Activated CD8-positive, alpha-beta memory T cell treated with anti-CD3 and anti-CD28 coated beads for 1 hour (primary cell): ENCODE data around the gene ERCC6.

Experiments used
- DNase-seq, 2 donors: peaks; one replicate each; pipeline ENCODE4 v3.0.0-alpha.2; 2020; ENCODE audit warnings: low read depth in 1 of 2; ENCODE audit errors: extremely low read depth in 1 of 2

ERCC6 gene

DNA sequence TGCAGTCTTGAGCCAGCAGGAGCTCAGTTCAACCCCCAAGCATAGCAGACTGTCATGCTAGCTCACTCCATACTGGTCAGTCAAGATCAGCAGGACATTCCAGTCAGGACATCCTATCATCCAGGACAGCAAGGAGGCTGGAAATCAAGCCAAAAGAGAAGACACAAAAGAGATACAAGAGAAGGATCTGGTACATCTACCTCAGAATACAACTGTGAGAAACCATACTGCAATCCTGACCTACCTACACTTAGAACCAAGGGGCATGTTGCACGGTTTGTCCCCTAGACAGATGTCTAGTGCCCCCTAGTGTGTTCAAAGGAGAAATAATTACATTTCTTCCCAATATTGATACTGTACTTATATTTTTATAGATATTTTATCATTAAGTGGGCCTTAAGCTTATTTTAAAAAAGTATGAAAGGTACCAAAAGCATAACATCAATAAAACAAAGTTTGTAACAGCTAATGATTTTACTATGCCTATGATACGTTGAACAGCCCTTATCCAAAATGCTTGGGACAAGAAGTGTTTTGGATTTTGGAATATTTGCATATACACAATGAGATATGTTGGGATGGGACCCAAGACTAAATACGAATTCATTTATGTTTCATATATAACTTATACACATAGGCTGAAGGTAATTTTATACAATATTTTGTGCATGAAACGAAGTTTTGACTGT, 26.7 kb downstream of the ERCC6 start:
- no peak for DNase-seq

DNA sequence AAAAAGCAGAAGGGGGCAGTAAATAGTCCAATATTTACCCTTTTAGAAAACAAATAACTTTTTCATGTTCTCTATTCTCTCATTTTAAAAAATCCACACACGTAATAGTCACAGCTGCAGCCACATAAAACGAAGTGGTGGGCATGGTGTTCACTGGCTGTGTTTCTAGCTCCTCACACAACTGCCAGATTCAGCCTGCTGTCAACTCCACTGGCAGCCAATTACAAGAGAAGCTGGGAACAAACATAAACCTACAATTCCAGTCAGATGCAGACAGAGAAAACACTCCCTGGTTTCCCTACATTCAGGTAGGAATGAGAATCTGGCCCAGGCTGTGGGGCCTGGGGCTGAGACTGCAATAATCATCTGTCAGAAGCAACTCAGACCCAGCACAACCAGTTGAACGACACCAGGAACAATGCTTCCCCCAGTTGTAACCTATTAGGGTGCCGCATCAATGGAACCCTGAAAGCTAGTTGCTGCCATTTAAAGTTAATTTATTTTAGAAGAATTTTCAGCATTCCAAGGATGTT, 29.1 kb downstream of the ERCC6 start:
- no peak for DNase-seq

DNA sequence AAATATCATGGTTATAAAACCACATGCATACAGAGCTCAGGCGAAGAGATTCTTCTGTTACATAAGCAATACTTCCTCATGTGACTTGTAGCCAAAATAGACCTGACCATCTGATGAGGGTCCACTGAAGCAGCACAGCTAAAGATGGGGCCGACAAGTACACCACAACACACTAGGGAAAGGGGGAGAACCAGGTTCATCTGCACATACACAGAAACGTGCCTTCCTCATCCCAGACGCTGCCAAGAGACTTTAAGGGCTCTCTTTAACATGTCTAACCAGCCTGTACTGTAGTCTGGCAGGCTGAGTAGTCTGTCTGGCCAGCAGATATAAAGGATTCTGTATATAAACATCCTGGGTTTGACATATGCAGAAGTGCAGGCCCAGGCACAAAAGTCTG, 30.3 kb downstream of the ERCC6 start:
- no peak for DNase-seq

DNA sequence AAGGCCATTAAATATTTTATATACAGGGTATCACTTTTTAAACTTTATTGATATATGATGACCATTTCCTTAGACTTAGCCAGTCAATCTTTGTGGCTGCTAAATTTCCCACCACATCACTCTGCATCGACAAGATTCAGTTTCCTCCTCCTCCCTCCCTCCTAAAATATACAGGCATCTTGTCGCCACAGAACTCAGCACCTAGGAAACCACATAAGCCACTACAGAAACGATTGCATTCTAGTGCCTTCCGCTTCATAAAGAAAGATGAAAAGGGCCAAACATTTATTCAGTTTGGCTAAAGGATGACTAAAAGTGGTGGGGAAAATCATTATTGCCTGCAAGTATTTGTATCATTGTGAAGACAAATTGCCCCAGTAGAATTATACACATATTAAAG, 30.7 kb downstream of the ERCC6 start:
- DNase-seq, result no peak

DNA sequence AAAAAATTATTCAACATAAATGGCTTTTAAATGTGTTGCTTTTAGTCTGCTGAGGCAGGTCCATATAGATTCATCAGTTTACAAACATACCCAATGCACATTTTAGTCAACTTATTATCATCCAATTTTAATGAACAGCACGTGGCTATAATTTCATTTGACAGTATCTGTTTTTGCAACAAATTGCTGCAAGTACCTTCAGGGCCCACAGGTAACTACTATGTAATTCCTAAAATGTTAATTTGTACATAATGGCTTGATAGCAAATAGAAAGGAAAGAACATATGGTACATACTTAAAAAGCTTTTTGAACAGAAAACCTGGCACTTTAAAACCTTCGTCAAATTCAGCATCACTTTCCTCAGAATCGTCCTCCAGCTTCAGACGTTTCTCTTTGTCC, 33.3 kb downstream of the ERCC6 start:
- no peak for DNase-seq

DNA sequence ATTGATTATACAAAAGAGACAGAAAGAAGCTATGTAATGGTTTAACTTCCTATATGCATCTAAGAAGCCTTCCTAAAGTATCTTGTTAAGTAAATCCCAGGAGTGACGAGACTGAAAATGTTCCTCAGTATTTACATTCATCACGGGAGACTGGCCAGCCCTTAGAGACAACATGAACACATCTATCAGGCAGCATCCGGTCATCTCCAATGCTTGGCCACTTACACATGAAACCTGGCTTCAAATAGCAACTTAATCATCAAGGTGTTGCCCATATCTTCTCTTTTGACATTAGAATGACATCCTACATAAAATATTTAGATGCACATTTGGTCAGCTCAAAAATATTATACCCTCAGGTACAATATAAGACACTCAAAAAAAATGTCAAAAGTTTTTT, 33.8 kb downstream of the ERCC6 start:
- DNase-seq, result no peak

DNA sequence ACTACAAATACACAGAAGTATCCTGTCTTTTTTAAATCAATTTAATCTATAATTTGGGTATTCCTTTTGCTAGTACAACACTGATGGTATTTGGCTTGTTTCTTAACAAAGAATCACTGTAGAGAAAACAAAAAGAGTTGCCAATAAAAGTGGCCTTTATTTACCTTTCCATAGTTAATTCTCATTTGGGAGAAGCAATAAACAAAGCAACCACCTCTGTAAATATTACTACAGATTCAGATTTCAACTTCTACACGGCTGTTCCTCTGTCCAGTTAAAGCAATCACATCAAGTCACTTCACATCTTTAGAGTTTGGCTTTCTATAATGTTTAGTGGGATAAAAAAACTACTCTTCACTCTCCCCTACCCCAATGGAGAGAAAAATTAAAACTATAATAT, 34.4 kb downstream of the ERCC6 start:
- no peak for DNase-seq

DNA sequence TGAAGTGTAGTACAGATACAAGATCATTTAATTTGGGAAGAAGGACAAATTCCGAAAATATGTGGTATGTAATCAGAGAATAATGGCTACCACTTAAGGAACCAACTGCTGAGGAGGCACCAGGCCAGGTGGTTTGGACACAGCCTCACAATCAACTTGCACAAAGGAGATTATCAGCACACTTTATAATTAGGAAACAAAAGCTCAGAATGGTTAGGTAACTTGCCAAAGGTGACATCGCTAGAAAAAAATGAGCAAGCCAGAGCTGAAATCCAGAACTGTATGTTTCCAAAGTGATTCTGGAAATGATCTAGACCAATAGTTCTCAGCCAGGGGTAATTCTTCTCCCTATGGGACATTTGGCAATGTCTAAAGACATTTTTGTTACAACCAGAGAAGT, 36.6 kb downstream of the ERCC6 start:
- DNase-seq, result no peak

DNA sequence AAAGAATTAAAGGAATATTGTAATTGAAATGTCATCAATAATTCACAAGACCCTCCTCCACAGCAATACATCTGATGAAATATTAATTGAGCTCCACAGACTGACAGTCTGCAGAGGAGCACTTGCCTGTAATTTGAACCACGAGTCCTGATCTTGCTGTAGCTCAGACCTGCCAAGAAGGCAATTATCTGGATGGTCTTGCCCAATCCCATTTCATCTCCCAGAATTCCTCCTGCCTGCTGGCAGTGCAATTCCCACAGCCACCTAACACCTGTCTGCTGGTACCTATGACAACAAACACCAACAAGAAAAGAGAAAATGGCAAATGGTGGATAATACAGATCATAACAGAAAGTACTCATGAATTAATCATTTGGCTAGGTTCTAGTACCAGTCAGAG, 38.5 kb downstream of the ERCC6 start:
- DNase-seq, result no peak

DNA sequence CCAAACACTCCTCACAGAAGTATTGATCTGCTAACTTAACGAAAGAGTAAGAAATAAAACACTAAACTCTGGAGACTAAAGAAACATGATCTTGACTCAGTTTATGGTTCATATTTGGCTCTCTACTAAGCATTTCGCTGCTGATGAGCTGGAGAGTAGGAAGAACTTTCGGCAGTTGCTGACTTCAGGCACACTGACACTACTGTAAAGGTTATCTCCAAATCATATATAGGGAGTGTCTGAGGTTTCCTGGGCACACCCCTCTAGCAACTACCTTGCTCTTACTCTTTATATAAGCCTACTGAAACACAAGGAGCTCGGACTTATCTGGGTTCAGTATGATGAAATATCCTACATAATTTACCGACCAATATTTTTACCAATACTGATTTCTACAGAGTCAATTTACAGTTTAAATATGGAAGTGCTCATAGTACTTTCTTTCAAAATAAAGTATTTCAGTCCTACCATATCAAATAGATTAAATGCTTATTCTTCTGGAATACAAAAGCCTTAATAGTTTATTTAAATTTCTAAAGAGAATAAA, 39.5 kb downstream of the ERCC6 start:
- DNase-seq, result no peak

DNA sequence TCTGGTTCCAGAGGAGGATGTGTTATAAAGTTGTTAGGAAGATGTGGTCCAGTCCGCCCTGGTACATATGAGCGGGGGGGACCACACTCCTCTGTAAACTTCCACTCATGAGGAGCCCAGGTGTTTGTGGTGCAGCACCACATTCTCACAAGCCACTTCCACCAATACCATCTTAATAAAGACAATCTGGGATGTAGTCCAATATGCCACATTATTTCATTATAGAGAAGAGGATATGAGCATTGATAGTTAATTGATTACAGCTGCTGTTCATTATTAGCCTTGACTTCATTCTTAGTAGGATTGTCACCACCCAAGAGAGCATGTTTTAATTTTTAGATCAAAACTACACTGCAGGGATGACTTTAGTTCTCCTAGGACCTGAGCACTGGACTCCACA, 40.5 kb downstream of the ERCC6 start:
- DNase-seq, result no peak

DNA sequence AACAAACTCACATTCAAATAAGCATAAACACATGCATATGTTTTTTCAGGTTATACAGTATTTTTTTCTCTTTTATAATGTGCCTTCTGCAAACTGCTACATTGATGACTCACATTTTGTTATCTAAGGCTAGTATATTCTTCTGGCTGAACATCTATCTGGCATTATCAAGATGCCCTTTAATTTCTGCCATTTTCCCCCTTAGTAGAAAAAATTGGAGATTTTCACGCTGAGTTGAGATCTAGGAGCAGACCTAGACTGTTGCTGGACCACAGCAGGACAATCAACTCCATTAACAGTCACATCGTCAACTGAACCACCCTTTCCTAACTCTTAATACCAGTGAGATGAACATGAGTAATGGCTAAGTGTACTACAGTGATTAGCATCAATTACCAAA, 41.6 kb downstream of the ERCC6 start:
- DNase-seq, result no peak

DNA sequence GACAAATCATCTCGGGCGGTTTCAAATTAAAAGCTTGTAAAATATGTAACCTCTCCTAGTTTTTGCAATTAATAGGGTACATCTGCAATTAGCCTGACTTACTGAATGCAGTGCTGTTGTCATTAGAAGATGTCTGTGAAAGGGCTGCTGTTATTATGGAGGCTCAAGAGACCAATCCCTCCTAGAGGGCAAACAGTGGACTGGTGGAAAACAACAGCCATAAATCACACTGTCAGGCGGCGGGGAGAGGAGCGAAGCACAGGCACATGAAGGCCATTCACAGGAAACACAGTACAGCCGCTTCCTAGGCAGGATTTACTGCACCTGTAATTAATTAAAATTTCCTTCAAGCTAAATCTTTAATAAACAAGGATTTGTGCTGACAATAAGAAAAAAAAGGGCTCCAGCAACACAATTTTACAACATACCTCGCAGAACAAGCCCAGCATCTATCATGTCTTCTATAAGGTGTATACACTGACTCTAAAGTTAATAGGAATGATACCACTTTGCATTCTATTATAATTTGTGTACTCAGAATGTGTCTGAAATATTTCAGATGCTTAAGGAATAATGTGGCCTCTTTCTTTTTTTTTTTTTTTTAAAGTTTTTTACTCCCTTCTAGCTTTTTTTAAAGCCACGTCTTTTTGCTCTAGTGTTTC, 50.7 kb downstream of the ERCC6 start:
- no peak for DNase-seq

DNA sequence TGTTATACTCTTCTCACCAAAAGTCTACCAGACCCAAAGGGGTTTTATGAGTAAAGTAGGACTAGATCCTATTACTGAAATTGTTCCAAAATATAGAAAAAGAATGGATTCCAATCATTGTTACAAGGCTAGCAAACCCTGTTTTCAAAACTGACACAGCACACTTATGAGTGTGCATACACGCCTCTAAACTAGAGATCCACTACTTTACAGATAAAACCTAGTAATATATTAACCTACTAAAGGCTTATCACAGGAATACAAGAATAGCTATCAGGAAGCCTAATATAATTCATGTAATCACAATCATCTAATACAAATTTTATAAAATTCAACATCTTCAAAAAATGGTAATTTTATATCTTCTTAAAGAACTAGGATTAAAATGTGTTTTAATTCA, 52.2 kb downstream of the ERCC6 start:
- DNase-seq, result no peak

DNA sequence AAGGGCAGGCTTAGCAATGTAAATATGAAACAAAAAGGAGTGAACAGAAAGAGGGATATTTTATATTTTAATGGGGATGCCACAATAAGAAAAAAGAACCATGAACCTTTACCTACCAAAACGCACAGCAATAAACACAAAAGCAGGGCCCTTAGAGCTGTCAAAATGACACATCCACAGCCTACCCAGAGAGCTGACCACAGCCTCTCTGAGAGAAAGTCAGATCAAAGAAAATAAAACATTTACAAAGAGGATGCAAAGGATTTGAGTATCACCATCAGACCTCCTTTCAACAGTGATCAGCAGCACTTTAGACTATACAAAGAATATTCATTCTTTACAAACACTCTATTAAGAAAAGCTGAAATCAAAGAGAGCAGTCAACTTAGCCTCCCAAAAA, 52.9 kb downstream of the ERCC6 start:
- DNase-seq, result no peak

DNA sequence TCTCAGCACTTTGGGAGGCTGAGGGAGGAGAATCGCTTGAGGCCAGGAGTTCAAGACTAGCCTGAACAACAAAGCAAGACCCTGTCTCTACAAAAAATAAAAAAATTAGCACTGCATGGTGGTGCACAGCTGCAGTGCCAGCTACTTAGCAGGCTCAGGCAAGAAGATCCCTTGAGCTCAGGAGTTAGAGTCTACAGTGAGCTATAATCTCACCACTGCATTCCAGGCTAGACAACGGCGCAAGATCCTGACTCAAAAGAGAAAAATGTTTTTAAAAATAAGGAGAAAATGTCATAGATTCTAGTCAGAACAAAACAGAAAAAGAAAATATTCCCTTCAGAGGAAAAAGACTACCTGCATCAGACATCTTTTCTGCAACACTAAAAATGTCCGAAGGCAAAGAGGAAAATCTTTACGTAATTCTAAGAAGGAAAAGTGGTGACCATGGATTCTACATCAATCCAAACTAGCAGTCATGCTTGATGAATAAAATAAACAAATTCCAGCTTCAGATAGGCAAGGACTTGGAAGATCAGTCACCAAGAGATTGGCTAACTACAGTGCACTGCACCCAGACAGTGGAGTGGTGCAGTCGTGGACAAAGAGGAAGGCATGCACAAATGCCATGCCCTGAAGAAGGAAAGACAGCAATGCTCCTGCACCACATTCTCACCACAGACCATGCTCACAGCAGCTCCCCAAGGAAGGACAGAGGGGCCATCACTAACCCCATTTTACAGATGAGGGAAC, 54.3 kb downstream of the ERCC6 start:
- DNase-seq, result no peak

DNA sequence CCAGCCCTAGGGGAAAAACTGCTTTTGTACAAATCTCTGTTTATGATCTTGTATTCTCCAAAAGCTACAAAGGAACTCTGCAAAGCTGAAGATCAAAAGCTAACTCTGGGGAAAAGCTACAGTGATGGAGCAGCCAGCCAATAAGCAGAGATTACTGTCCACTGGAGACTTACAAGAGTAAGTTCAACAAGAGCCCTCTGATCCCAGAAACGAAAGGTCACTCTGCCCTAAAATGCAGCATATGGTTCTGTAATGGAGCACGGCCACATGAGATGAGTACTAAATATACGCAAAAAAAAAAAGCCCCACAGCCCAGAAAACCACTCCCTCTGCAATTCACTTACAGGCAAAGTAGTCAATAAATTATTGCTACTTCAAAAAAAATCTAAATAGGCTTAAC, 60.1 kb downstream of the ERCC6 start:
- DNase-seq, result no peak

DNA sequence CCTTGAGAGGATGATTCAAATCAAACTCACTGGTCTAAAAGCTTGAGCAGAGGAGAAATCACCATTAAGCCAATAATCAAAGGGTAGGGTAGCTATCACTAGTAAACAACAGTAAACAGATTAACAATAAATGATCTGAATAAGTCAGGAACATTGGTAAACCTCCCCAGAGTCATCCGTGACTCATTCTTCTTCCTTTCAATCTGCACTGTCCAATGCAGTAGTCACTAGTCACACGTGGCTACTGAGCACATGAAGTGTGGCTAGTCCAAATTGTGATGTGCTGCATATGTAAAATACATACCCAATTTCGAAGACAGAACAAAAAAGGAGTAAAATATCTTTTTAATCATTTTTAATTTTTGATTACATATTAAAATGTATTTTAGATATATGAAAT, 64.0 kb downstream of the ERCC6 start:
- DNase-seq, result no peak

DNA sequence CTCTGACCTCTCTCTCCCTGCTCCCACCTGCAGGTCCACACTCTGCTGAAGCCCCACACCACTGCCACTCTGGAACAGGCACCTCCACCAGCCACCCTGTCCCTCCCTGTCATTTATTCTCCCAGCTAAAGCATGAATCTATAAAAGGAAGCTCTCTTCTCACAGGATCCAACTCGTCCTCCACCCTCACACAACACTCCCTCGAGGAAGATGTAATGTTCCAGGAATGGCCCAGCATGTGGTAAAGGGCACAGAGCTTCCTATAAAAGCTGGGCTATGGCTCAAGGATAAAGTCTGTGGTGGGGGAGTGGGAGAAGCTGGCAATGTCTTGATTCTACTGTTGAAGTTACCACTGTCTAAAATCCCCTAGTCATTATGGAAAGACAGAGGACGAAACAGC, 67.4 kb downstream of the ERCC6 start:
- no peak for DNase-seq

DNA sequence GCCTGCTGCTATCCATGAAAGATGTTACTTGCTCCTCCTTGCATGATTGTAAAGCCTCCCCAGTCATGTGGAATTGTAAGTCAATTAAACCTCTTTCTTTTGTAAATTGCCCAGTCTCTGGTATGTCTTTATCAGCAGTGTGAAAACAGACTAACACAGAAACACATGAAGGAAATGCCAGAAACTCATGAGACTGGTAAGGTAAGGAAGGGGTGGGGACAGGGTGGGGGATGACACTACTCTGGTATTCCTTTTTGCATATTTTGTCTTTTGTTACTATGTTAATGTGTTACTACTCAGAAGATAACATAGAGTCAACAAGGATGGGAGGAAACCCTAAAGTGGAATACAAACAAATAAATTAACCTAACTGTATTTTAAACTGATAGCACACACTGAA, 73.2 kb downstream of the ERCC6 start:
- DNase-seq, result no peak
